ENCODE results near the gene SVOP.

DNA sequence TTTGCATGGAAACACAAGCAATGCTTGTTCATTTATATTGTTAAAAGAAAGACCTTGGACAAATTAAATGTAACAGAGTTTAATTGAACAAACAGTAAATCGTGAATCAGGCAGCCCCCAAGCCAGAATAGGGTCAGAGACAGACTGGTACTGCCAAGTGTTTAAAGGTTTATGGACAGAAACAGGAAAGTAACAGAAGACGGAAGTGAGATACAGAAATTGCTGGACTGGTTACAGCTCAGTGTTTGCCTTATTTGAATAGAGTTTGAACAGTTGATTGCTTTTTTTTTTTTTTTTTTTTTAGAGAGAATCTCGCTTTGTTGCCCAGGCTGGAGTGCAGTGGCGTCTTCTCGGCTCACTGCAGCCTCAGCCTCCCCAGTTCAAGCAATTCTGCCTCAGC, 90.7 kb downstream of the SVOP start:
- TF ChIP-seq POLR2A (IDR thresholded peaks at IDR 0.05; ENCODE audit: low read length) (no peak), GATA1 (IDR thresholded peaks at IDR 0.05; ENCODE audit: low read depth, low read length) (no peak)
